A549 (cell line): Measurements from ENCODE around the gene VAT1. TPM values are rescaled to one million over a fixed set of nuclear protein-coding genes. Genes with fewer than 3 reads are reported as not detected.

Experiments
- ATAC-seq, 2 experiments: fragments of 200-7000 bp in 1 of 2; fragments of >200 bp in 1 of 2; cut with Nextera tagmentation in 1 of 2; cut with Tn5 transposase in 1 of 2; 3 replicates each; pipeline versions ENCODE4 v1.8.0 to v1.9.1; 2018 to 2020; ENCODE audit warnings: mild to moderate bottlenecking in 1 of 2, moderate library complexity in 1 of 2
- CTCF ChIA-PET: fragments of 300-600 bp; sonication (Branson Sonifier 250); formaldehyde crosslinking; extraction: SDS; loops from one replicate; lab custom pipeline; 2021; ENCODE audit warnings: antibody characterized with exemption, inconsistent platforms; lab: Yijun Ruan, JAX
- POLR2A ChIA-PET: fragments of 350-600 bp; formaldehyde crosslinking; extraction: SDS; loops from one replicate; lab custom pipeline; 2021; ENCODE audit warnings: antibody characterized with exemption, inconsistent platforms; lab: Yijun Ruan, JAX
- DNase-seq, 2 experiments: peaks; one replicate each; pipeline versions ENCODE4 v3.0.0 to v3.0.0-alpha.2; 2011 to 2016; ENCODE audit warnings: low read depth in 1 of 2, low spot score in 1 of 2
- FAIRE-seq: peaks from 2 replicates; lab custom pipeline; 2011; peaks lifted over from hg19 to GRCh38; lab: Jason Lieb, UNC
- H3K27ac ChIP-seq, 2 experiments: fragments of >200 bp; sonication (Bioruptor Twin); formaldehyde crosslinking; 3 replicates each; pipeline ENCODE4 v1.5.1; 2016 to 2017
- H3K4me1 ChIP-seq: fragments of >200 bp; sonication (Bioruptor Twin); formaldehyde crosslinking; 3 replicates; pipeline ENCODE4 v1.6.1; 2016
- H3K4me2 ChIP-seq: fragments of >200 bp; sonication (Bioruptor Twin); formaldehyde crosslinking; 3 replicates; pipeline ENCODE4 v1.6.1; 2016
- H3K4me3 ChIP-seq: fragments of >200 bp; sonication (Bioruptor Twin); formaldehyde crosslinking; 3 replicates; pipeline ENCODE4 v1.5.1; 2016
- H3K9me3 ChIP-seq: fragments of >200 bp; sonication (Bioruptor Twin); formaldehyde crosslinking; 3 replicates; pipeline ENCODE4 v1.6.1; 2016
- BHLHE40 ChIP-seq: IDR thresholded peaks from 2 replicates; pipeline ENCODE4 v1.6.1; 2012; ENCODE audit warnings: low read depth, low read length, inconsistent platforms
- CBX2 ChIP-seq: fragments of 200-600 bp; sonication (generic); IDR thresholded peaks from 2 replicates; pipeline ENCODE4 v1.6.1; 2016; ENCODE audit warnings: low read depth, mild to moderate bottlenecking, borderline replicate concordance
- CHD2 ChIP-seq: fragments of 150-350 bp; IDR thresholded peaks from 2 replicates; pipeline ENCODE4 v1.6.1; 2014; ENCODE audit warnings: low read length; ENCODE audit not compliant: partially characterized antibody
- E2F6 ChIP-seq: IDR thresholded peaks from 2 replicates; pipeline ENCODE4 v1.6.1; 2012; ENCODE audit warnings: low read depth, borderline replicate concordance
- EP300 ChIP-seq, 2 experiments: fragments of >200 bp; sonication (Bioruptor Twin); formaldehyde crosslinking; IDR thresholded peaks; 2 replicates in 1 of 2; 3 replicates in 1 of 2; pipeline ENCODE4 v1.6.1; 2016 to 2017
- JUN ChIP-seq, 2 experiments: fragments of >200 bp; sonication (Bioruptor Twin); formaldehyde crosslinking; IDR thresholded peaks; 2 replicates in 1 of 2; 3 replicates in 1 of 2; pipeline ENCODE4 v1.6.1; 2016 to 2017
- KDM1A ChIP-seq: fragments of 200-600 bp; sonication (generic); IDR thresholded peaks from 2 replicates; pipeline ENCODE4 v1.6.1; 2016; ENCODE audit warnings: low read depth, mild to moderate bottlenecking
- MAX ChIP-seq: IDR thresholded peaks from 2 replicates; pipeline ENCODE4 v1.6.1; 2012
- MYC ChIP-seq: IDR thresholded peaks from 2 replicates; pipeline ENCODE4 v1.6.1; 2012; ENCODE audit warnings: mild to moderate bottlenecking, inconsistent platforms, low read length, improper control_type of control experiment, borderline replicate concordance
- NPAS2 ChIP-seq: fragments of 250-450 bp; sonication (Bioruptor Pico); IDR thresholded peaks from 2 replicates; pipeline ENCODE4 v1.8.0; 2022; ENCODE audit warnings: mild to moderate bottlenecking, moderate library complexity, borderline replicate concordance
- NR3C1 ChIP-seq: fragments of >200 bp; sonication (Bioruptor Twin); formaldehyde crosslinking; IDR thresholded peaks from 3 replicates; pipeline ENCODE4 v1.6.1; 2017
- PHF8 ChIP-seq: fragments of 200-600 bp; sonication (generic); IDR thresholded peaks from 2 replicates; pipeline ENCODE4 v1.6.1; 2016; ENCODE audit warnings: low read depth, mild to moderate bottlenecking, antibody characterized with exemption, moderate library complexity, borderline replicate concordance
- RCOR1 ChIP-seq: fragments of 150-350 bp; IDR thresholded peaks from 2 replicates; pipeline ENCODE4 v1.6.1; 2014; ENCODE audit warnings: antibody characterized with exemption, low read length, low read depth
- REST ChIP-seq: fragments of 200-600 bp; sonication (generic); IDR thresholded peaks from 2 replicates; pipeline ENCODE4 v1.6.1; 2016; ENCODE audit warnings: antibody characterized with exemption, mild to moderate bottlenecking, moderate library complexity
- RNF2 ChIP-seq: fragments of 200-600 bp; sonication (generic); IDR thresholded peaks from 2 replicates; pipeline ENCODE4 v1.6.1; 2016; ENCODE audit warnings: low read depth, mild to moderate bottlenecking, antibody characterized with exemption, moderate library complexity, borderline replicate concordance
- SREBF2 ChIP-seq: fragments of 450-650 bp; IDR thresholded peaks from 2 replicates; pipeline ENCODE4 v1.6.1; 2014; ENCODE audit warnings: mild to moderate bottlenecking, moderate library complexity
- ZC3H11A ChIP-seq: fragments of 450-650 bp; IDR thresholded peaks from 2 replicates; pipeline ENCODE4 v1.6.1; 2014; ENCODE audit warnings: antibody characterized with exemption, mild to moderate bottlenecking
- ZNF302 ChIP-seq: fragments of 250-450 bp; sonication (Bioruptor Pico); IDR thresholded peaks from 2 replicates; pipeline ENCODE4 v1.9.0; 2021; ENCODE audit warnings: inconsistent platforms, mild to moderate bottlenecking, moderate library complexity
- WGBS: methylation state at CpG from one replicate; pipeline ENCODE4 v1.1.6; 2017; ENCODE audit errors: missing lambda C conversion rate; 5-methylcytosine and 5-hydroxymethylcytosine counted together
- polyA plus RNA-seq, 4 experiments: library from polyadenylated mRNA; depleted of rRNA in 3 of 4; stranded (reverse); fragments of >200 nt; fragmentation: RNase III in 1 of 4; extraction: RNeasy Plus Mini Kit Qiagen cat#74134 plus additional on column Dnase treatment in 1 of 4; gene quantifications; 2 replicates in 3 of 4; 3 replicates in 1 of 4; pipeline ENCODE4 v1.2.3, GENCODE V29; 2011 to 2017
- TF ChIP-seq, protein P1 (sequence below): fragments of 450-650 bp; IDR thresholded peaks from 2 replicates; pipeline ENCODE4 v1.6.1; 2014; ENCODE audit warnings: antibody characterized with exemption
- TF ChIP-seq, protein P2 (sequence below): fragments of >200 bp; sonication (Bioruptor Twin); formaldehyde crosslinking; IDR thresholded peaks from 2 replicates; pipeline ENCODE4 v1.6.1; 2016

VAT1 gene
- polyA plus RNA-seq, 2 of the 4 experiments (the other 2 are of a cell fraction): 153 to 167 TPM

DNA sequence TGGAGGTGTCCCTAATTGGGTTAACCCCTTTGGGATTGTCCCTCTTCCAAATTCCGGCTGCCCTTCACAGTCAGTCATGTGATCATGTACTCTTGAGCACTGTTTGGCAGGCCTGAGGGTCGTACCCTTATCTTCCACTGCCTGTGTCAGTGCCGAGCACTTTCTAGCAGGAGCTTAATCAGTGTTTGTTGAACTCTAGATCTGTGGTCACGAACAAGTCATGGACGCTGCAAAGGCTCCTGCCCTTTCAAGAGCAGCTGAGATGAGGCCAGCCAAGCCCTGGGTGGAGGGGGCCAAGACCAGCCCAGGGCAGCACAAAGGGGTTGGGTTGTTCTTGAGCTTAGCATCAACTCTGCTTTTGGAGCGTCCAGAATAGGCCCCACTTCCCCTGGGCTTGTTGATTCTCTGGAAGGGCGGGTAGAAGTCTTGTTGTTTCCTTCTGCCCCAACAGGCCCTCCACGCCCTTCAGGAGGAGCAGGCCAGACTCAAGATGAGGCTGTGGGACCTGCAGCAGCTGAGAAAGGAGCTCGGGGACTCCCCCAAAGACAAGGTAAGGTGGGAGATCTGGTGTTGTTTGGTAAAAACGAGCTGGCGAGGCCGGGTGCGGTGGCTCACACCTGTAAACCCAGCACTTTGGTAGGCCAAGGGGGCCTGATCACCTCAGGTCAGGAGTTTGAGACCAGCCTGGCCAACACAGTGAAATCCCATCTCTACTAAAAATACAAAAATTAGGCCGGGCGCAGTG is 10.3 kb downstream of the VAT1 start:
- ATAC-seq (0 out of 6 replicates have a peak, but pooled peaks of 1 of the 2 experiments have one; percentile 12), DNase-seq (no peak), FAIRE-seq (no peak)
- H3K4me3 ChIP-seq: no peak overlapping the region
- H3K9me3 ChIP-seq: no peaks in the 10 kb centered on the region
- peaks cover 12% of the 10 kb centered on the region; the same call in 2 of the 3 replicates for H3K4me1 ChIP-seq
- 88% methylated on average over 15 of the region's 15 CpGs for WGBS
- ChIA-PET POLR2A (interaction anchor here (1.1 to 5.7 kb wide), 2 partner anchors 10 to 13 kb away, joined by 3 to 38 read pairs; partner anchors contain the start of gene RPL27), CTCF (interaction anchor here (0.6 to 3.4 kb wide), 8 partner anchors 9 to 83 kb away, joined by 3 to 20 read pairs (median 4); partner anchors contain the start of genes RND2 and RPL27)
- H3K4me2 ChIP-seq: no peak overlapping the region
- H3K27ac ChIP-seq: no peak overlapping the region
- TF ChIP-seq, protein P1, sequence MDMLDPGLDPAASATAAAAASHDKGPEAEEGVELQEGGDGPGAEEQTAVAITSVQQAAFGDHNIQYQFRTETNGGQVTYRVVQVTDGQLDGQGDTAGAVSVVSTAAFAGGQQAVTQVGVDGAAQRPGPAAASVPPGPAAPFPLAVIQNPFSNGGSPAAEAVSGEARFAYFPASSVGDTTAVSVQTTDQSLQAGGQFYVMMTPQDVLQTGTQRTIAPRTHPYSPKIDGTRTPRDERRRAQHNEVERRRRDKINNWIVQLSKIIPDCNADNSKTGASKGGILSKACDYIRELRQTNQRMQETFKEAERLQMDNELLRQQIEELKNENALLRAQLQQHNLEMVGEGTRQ: no peak
- TF ChIP-seq RCOR1 (no peak), BHLHE40 (no peak), E2F6 (no peak), NR3C1 (no peak), ZNF302 (CRISPR knock-in tag) (no peak), NPAS2 (CRISPR knock-in tag) (no peak), REST (no peak), MAX (no peak), JUN (IDR thresholded peaks at IDR 0.05) (no peak), ZC3H11A (no peak), SREBF2 (no peak), RNF2 (no peak), EP300 (IDR thresholded peaks at IDR 0.05) (no peak), MYC (no peak), CBX2 (no peak), KDM1A (no peak), PHF8 (no peak), CHD2 (no peak)
- TF ChIP-seq, protein P2, sequence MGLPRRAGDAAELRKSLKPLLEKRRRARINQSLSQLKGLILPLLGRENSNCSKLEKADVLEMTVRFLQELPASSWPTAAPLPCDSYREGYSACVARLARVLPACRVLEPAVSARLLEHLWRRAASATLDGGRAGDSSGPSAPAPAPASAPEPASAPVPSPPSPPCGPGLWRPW: no peak
- TF ChIP-seq, all 56 proteins: peak for 0
